Measurements from ENCODE around the gene TRIM50.

GRCh38 chr7:73329861-73330581 is 2.1 kb upstream of the TRIM50 start:
- TF ChIP-seq CTCF (IDR thresholded peaks at IDR 0.05; ENCODE audit: low read depth, low read length, missing input control) (no peak), MAX (IDR thresholded peaks at IDR 0.05) (no peak), JUND (IDR thresholded peaks at IDR 0.05) (no peak), FOXA1 (IDR thresholded peaks at IDR 0.05) (no peak), SP1 (IDR thresholded peaks at IDR 0.05) (no peak), REST (IDR thresholded peaks at IDR 0.05) (no peak), RXRA (IDR thresholded peaks at IDR 0.05) (no peak), EGR1 (IDR thresholded peaks at IDR 0.05; ENCODE audit: low read depth in 2 of 2) (no peak)

Measured in liver (tissue), 3 donors.